HG02623 (cell line): ENCODE results near the gene STK24.
A peak's percentile ranks its signal among the peaks of the same experiment; 100 is the strongest.

Source experiments
- ATAC-seq: cut with Tn5 transposase; IDR thresholded peaks from one replicate; pipeline ENCODE4 v1.9.1; 2021; ENCODE audit warnings: moderate library complexity; ENCODE audit not compliant: unreplicated experiment

The STK24 gene

GRCh38 chr13:98493042-98493712, 83.7 kb downstream of the STK24 start:
- ATAC-seq = no peak

DNA sequence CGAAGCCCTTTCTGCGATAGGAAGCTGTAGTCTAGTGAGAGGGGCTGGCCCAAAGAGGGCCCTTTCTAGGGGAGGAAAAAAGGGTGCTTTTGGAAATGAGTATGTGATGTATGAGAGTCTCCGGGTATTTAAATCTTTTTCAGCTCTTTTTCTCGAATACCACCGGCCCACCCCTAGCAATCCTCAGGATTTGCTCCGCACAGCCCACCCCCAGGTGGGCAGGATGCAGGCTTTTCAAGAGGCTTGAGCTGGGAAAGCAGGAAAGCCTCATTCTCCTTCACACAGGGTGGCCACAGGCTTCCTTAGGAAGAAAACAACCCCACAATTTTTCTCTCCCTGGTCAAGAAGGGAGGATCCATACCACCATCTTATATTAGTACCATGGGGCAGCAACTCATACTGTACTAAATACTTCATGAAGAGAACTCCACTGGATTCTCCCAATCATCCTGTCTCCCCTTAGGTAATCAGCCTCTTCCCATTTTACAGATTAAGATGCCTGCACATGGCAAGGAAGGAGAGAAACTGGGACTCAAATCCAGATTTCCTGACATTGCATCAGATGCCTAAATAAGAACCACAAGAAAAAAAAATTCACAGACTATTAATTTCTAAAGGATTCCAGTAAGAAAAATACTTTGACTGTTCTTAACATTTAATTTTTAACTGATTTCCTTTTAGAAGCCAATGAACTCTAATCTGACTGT, 84.4 kb downstream of the STK24 start:
- ATAC-seq = no peak

DNA sequence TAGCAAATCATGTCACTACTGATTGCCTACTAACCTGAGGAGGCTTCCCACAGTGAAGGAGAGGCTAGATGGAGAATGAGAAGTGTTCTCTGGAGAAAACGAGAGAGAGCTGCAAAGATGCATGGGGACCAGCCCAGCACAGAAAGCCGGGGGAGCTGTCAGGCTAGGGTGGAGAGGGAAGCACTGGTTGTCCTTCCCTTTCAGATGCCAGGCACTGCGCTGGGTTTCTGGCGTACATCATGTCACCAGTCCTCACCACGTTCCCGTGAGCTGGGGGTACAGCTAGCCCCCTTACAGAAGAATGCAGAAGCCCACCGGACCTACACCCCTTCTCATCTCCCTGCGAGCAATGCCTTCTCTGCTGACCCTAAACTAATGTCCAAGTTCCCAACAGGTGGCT, 86.0 kb downstream of the STK24 start:
- no peak for ATAC-seq

GRCh38 chr13:98490195-98490836, 86.6 kb downstream of the STK24 start:
- ATAC-seq = no peak

- no peak for ATAC-seq
Observed at GRCh38 chr13:98489446-98490194, 87.3 kb downstream of the STK24 start.

DNA sequence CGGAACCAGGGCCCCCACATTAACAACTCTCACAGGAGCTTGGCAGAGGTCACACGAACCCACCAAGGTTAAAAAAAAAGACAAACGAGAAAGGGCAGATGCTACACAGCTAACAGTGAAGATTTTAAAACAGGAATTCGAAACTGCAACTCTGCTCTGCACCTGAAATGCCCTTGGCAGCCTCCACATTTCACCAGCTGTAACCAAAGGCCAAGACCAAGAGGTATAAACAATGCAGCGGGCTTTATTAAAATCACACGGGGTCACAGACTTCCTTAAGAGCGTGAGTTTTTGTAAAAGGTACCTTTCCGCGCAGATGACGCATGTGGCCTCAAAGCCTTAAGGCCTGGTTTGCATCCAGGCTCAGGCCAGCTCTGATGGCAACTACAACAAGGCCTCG, 88.2 kb downstream of the STK24 start:
- ATAC-seq = peak; percentile 58

GRCh38 chr13:98487522-98487921, 89.4 kb downstream of the STK24 start:
- ATAC-seq = no peak

DNA sequence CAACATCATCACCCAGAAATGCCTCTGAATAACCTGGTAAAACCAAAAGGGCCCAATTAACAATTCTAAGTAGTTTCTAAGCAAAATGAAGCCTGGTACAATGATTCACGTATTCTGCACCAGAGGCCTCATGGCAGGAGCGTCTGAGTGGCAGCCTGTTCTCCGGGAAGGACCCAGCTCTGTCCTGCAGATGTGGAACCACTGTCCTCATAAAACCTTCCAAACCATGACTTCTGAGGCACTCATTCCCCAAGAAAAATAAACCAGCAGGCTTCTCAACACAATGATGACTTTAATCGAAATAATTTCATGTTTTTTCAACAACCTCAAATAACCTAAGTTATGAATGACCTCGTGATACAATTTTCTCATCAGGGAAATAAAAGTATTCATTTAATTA, 89.9 kb downstream of the STK24 start:
- ATAC-seq = no peak

DNA sequence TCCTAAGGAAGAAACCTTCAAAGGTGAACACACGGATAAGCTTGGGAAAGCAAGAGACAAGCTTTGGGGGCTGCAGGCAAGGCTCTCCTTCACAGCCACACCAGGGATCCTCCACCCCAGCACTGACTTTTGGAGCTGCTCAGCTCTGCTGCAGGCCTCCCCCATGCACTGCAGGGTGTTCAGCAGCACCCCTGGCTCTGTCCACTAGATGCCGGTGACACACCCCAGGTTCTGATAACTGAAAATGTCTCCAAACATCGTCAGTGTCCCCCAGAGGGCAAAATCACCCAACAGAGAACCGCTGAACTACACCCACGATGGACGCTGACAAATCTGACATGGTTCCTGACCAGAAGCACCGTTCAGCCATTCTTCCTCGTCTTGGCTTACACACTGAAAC, 90.5 kb downstream of the STK24 start:
- ATAC-seq = no peak

GRCh38 chr13:98485561-98485960, 91.3 kb downstream of the STK24 start:
- ATAC-seq = no peak

DNA sequence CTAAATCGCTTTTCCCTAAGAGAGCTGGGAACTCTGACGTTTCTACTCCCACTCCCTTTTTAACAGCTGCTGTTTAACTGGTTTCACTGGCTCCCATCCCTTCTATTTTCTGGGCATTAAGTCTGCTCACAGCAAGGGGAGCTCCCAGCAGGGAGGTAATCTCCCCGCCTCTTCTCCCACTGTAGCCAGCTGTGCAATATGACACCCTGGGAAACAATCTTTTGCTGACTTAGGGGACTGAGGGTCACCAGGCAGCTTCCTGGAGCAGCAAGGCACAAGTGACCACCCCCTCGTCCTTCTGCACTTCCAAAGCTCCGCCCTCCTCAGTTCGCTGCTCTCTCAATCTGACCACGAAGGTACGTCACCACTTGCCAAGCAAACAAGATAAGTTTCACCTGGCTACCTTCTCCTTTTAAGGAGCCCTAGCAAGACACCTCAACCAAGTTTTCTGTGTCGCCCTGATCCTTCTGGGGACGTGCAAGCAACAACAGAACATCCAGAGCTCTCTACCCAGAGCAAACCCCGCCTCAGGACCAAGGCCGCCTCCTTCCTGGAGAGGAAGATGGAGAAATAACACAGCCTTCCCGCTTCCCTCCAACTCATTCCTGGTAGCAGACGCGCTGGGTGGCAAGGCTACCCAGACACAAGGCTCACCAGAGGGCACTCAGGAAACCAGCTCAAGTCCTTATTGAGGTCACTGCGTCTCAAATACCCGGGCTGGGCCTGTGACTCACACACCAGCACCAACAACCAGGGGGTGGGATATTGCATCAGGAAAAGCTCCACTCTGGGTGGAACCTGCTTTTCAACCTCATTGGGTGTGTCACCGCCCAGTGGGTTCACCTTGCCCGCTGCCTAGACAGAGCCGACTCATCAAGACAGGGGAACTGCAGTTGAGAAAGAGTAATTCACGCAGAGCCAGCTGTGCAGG, 92.4 kb downstream of the STK24 start:
- ATAC-seq = peak; percentile 35

GRCh38 chr13:98483601-98484288, 93.2 kb downstream of the STK24 start:
- ATAC-seq = no peak

GRCh38 chr13:98482476-98483444, 94.1 kb downstream of the STK24 start:
- ATAC-seq = no peak

DNA sequence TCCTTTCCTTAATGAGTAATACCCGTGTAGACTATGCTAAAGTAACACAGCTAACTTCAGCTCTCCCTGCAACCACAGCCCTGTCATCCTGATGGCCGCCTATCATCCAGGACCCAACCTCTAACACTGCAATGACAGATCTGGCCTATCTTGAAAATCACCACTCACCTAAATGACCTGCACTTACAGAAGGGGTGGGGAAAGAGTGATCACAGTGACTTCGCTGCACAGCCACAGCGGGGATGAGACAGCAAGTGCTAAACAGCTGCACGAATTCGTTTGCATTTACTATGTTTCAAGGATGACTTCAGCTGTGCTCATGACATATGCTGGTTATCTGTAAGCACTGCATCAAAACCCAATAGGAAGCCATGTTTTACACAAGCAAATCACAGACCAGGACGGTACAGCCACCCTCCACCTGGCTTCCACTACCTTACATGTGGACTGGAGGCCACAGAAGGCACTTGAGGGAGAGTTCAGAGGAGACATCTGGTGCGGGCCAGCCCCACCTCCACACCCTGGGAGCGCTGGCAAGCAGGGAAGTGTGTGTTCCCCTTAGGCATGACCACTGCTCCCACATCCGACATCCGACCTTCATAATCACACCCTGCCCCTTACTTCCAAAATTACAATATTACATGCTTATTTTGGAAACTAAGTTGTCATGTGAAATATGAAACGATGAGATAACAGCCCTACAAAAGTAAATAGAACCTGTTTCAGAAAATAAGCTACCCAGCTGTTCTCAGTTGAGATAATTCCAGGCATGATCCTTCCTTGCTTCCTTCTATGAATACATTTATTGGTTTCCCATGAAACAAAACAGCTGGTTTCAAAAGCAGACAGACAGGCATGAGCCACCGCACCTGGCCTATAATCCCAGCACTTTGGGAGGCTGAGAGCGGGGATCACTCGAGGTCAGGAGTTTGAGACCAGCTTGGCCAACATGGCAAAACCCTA, 95.7 kb downstream of the STK24 start:
- no peak for ATAC-seq

DNA sequence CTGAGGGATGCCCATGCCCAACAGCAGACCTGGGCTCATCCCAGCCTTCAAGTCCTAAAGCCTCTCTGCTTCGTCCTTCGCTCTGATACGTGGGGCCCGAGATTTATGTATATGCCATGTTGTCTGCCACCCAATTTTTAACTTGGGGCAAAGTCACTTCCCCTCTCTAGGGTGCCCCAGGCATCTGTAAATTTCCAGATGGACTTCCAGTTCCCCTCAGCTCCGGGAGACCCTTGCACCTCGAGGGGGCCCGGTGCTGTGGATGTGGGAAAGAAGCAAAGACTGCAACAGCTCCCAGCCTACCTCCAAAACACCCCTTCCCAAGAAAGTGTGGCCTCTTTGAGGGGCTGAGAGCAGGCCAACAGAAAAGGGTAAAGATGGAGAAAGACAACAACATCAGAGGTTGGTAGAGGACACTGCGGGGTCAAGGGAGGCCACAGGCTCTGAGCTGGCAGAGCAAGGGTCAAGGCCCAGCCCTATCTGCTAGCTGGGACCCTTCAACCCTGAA, 97.4 kb downstream of the STK24 start:
- ATAC-seq = no peak

- peak; percentile 32 for ATAC-seq
Observed at GRCh38 chr13:98478189-98479129, 98.4 kb downstream of the STK24 start.
